HepG2 (cell line): ENCODE data around the gene SSPN. TPM values are rescaled to one million over a fixed set of nuclear protein-coding genes. Genes with fewer than 3 reads are reported as not detected.

Source experiments
- ARID5B ChIP-seq: IDR thresholded peaks from 2 replicates; pipeline ENCODE4 v1.4.0; 2020; ENCODE audit warnings: mild to moderate bottlenecking, missing genetic modification reagents
- DPF2 ChIP-seq: sonication (generic); formaldehyde crosslinking; IDR thresholded peaks from 2 replicates; pipeline ENCODE4 v1.4.0; 2020; ENCODE audit warnings: mild to moderate bottlenecking, low read depth, missing genetic modification reagents, borderline replicate concordance
- HNF4A ChIP-seq: sonication (generic); formaldehyde crosslinking; IDR thresholded peaks from 2 replicates; pipeline ENCODE4 v1.4.0; 2020; ENCODE audit warnings: missing genetic modification reagents
- KDM1A ChIP-seq: IDR thresholded peaks from 2 replicates; pipeline ENCODE4 v1.6.1; 2016; ENCODE audit warnings: missing compliant biosample characterization
- NFIC ChIP-seq: IDR thresholded peaks from 2 replicates; pipeline ENCODE4 v1.6.1; 2012; ENCODE audit warnings: mild to moderate bottlenecking, low read length, inconsistent platforms
- RARG ChIP-seq: sonication (generic); formaldehyde crosslinking; IDR thresholded peaks from 2 replicates; pipeline ENCODE4 v1.4.0; 2020; ENCODE audit warnings: low read depth, mild to moderate bottlenecking, missing genetic modification reagents
- SUZ12 ChIP-seq: fragments of 150-350 bp; IDR thresholded peaks from 2 replicates; pipeline ENCODE4 v1.6.1; 2014; ENCODE audit warnings: low read depth, low read length
- U2AF2 ChIP-seq: fragments of 200-400 bp; formaldehyde crosslinking; IDR thresholded peaks from 2 replicates; pipeline ENCODE4 v1.6.1; 2017; ENCODE audit warnings: low read depth, mild to moderate bottlenecking, low read length
- ZMAT5 ChIP-seq: sonication (generic); formaldehyde crosslinking; IDR thresholded peaks from 2 replicates; pipeline ENCODE4 v1.5.0; 2020; ENCODE audit warnings: mild to moderate bottlenecking, low read depth, missing genetic modification reagents, borderline replicate concordance
- ZMYM2 ChIP-seq: sonication (generic); formaldehyde crosslinking; IDR thresholded peaks from 2 replicates; pipeline ENCODE4 v1.8.0; 2022; ENCODE audit warnings: mild to moderate bottlenecking, missing genetic modification reagents
- ZNF337 ChIP-seq: sonication (generic); formaldehyde crosslinking; IDR thresholded peaks from 2 replicates; pipeline ENCODE4 v1.5.1; 2020; ENCODE audit warnings: missing genetic modification reagents, low read depth, mild to moderate bottlenecking, borderline replicate concordance
- ZNF567 ChIP-seq: sonication (generic); formaldehyde crosslinking; IDR thresholded peaks from 2 replicates; pipeline ENCODE4 v1.8.1; 2023; ENCODE audit warnings: mild to moderate bottlenecking, missing genetic modification reagents, borderline replicate concordance
- ZNF614 ChIP-seq: IDR thresholded peaks from 2 replicates; pipeline ENCODE4 v1.6.1; 2018; ENCODE audit warnings: missing biosample characterization, missing genetic modification reagents, inconsistent platforms, borderline replicate concordance
- ZSCAN31 ChIP-seq: sonication (generic); formaldehyde crosslinking; IDR thresholded peaks from 2 replicates; pipeline ENCODE4 v1.5.0; 2020; ENCODE audit warnings: low read depth, mild to moderate bottlenecking, missing genetic modification reagents
- ZUFSP ChIP-seq: sonication (generic); formaldehyde crosslinking; IDR thresholded peaks from 2 replicates; pipeline ENCODE4 v1.9.0; 2021; ENCODE audit warnings: missing genetic modification reagents, mild to moderate bottlenecking, borderline replicate concordance
- polyA plus RNA-seq, 8 experiments: library from polyadenylated mRNA; depleted of rRNA in 3 of 8; stranded (reverse) in 7 of 8; unstranded in 1 of 8; fragments of >200 nt; fragmentation: Illumina TruSeq in 4 of 8; extraction: Trizol in 4 of 8; gene quantifications; 2 replicates each; pipeline versions ENCODE4 v1.2.1 to v1.2.3, GENCODE V29; 2011 to 2016; ENCODE audit warnings: low read depth in 4 of 8, missing spikeins in 1 of 8, mixed read lengths in 1 of 8; ENCODE audit not compliant: insufficient read depth in 1 of 8
- total RNA-seq, 5 experiments: library from RNA; depleted of rRNA; stranded (reverse); fragments of >200 nt; fragmentation: Illumina TruSeq; extraction: Trizol; gene quantifications; 2 replicates each; pipeline ENCODE4 v1.2.3, GENCODE V29; 2016; ENCODE audit warnings: low read depth in 1 of 5
- TF ChIP-seq, protein P1 (sequence below): conservative IDR thresholded peaks from 2 replicates; pipeline ENCODE4 v1.6.1; 2018; ENCODE audit warnings: missing genetic modification reagents
- TF ChIP-seq, protein P2 (sequence below): sonication (generic); formaldehyde crosslinking; IDR thresholded peaks from 2 replicates; pipeline ENCODE4 v1.4.0; 2020; ENCODE audit warnings: missing genetic modification reagents
- TF ChIP-seq, protein P3 (sequence below): sonication (generic); formaldehyde crosslinking; IDR thresholded peaks from 2 replicates; pipeline ENCODE4 v1.4.0; 2020; ENCODE audit warnings: missing genetic modification reagents

Gene SSPN
- total and polyA plus RNA-seq, 2 of the 13 experiments (the other 11 are each of a cell fraction or from before 2014, with no cell fraction given) = not detected

GRCh38 chr12:26274441-26275312, 79.3 kb downstream of the SSPN start (continued):
- TF ChIP-seq ZSCAN31 = no peak
- peak; percentile 65 for TF ChIP-seq HNF4A (CRISPR knock-in tag)
- TF ChIP-seq, protein P1, sequence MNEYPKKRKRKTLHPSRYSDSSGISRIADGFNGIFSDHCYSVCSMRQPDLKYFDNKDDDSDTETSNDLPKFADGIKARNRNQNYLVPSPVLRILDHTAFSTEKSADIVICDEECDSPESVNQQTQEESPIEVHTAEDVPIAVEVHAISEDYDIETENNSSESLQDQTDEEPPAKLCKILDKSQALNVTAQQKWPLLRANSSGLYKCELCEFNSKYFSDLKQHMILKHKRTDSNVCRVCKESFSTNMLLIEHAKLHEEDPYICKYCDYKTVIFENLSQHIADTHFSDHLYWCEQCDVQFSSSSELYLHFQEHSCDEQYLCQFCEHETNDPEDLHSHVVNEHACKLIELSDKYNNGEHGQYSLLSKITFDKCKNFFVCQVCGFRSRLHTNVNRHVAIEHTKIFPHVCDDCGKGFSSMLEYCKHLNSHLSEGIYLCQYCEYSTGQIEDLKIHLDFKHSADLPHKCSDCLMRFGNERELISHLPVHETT = 0 out of 2 replicates have a peak, but pooled peaks have one; percentile 41
- TF ChIP-seq KDM1A = peak; percentile 72; the same call in 1 of the 2 replicates
- no peak for TF ChIP-seq ZMAT5
- TF ChIP-seq RARG (CRISPR knock-in tag) = no peak
- peak; percentile 95 for TF ChIP-seq ZNF614 (CRISPR knock-in tag)
- peak; percentile 72; the same call in 1 of the 2 replicates for TF ChIP-seq DPF2 (CRISPR knock-in tag)
- TF ChIP-seq ARID5B (CRISPR knock-in tag) = peak; percentile 96
- TF ChIP-seq U2AF2 = no peak
- TF ChIP-seq ZMYM2 (CRISPR knock-in tag) = no peak
- TF ChIP-seq ZNF337 (CRISPR knock-in tag) = no peak
- TF ChIP-seq ZUFSP (CRISPR knock-in tag) = no peak
- TF ChIP-seq, protein P2, sequence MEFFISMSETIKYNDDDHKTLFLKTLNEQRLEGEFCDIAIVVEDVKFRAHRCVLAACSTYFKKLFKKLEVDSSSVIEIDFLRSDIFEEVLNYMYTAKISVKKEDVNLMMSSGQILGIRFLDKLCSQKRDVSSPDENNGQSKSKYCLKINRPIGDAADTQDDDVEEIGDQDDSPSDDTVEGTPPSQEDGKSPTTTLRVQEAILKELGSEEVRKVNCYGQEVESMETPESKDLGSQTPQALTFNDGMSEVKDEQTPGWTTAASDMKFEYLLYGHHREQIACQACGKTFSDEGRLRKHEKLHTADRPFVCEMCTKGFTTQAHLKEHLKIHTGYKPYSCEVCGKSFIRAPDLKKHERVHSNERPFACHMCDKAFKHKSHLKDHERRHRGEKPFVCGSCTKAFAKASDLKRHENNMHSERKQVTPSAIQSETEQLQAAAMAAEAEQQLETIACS (CRISPR knock-in tag) = no peak
- no peak for TF ChIP-seq ZNF567
- 0 out of 2 replicates have a peak, but pooled peaks have one; percentile 26 for TF ChIP-seq NFIC
- TF ChIP-seq SUZ12 = no peak
- TF ChIP-seq, protein P3, sequence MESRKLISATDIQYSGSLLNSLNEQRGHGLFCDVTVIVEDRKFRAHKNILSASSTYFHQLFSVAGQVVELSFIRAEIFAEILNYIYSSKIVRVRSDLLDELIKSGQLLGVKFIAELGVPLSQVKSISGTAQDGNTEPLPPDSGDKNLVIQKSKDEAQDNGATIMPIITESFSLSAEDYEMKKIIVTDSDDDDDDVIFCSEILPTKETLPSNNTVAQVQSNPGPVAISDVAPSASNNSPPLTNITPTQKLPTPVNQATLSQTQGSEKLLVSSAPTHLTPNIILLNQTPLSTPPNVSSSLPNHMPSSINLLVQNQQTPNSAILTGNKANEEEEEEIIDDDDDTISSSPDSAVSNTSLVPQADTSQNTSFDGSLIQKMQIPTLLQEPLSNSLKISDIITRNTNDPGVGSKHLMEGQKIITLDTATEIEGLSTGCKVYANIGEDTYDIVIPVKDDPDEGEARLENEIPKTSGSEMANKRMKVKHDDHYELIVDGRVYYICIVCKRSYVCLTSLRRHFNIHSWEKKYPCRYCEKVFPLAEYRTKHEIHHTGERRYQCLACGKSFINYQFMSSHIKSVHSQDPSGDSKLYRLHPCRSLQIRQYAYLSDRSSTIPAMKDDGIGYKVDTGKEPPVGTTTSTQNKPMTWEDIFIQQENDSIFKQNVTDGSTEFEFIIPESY = peak; percentile 57
